ENCODE results near the gene MS4A6E. TPM values are rescaled to one million over a fixed set of nuclear protein-coding genes. Genes with fewer than 3 reads are reported as not detected.
"Not testable (repeated sequence)": the region's sequence is repeated elsewhere in the genome, so short reads cannot be mapped to it uniquely, and the experiment has no call there.

The MS4A6E gene
- not detected for polyA plus RNA-seq (2012; ENCODE audit: low read depth, missing spikeins)

- FAIRE-seq (no peak), DNase-seq (ENCODE audit: insufficient read length, low spot score) (no peak)
- TF ChIP-seq PAX5 (IDR thresholded peaks at IDR 0.05; ENCODE audit: insufficient read depth, low read length, severe bottlenecking): no peak
- TF ChIP-seq POU2F2 (IDR thresholded peaks at IDR 0.05; ENCODE audit: low read depth, low read length): no peak
- no peak for TF ChIP-seq TAF1 (IDR thresholded peaks at IDR 0.05; ENCODE audit: low read depth, low read length)
- no peak for TF ChIP-seq POLR2AphosphoS5 (IDR thresholded peaks at IDR 0.05; ENCODE audit: low read depth, low read length)
- no peak for TF ChIP-seq SPI1 (IDR thresholded peaks at IDR 0.05; ENCODE audit: low read depth, low read length)
- no peak for TF ChIP-seq POLR2A (IDR thresholded peaks at IDR 0.05; ENCODE audit: low read depth, low read length)
These were observed at the start of gene MS4A6E for GRCh38 chr11:60326955-60327354. Gene MS4A6E (plus strand): TSS chr11:60327255. CDS start chr11:60334896, 7,641 bp downstream.

- FAIRE-seq (peak; percentile 26), DNase-seq (ENCODE audit: insufficient read length, low spot score) (no peak)
These were observed 46.6 kb upstream of the MS4A6E start, which contains the start of gene MS4A4A for GRCh38 chr11:60280412-60280811. Gene MS4A4A (plus strand): TSS chr11:60280666. CDS start chr11:60280676, 10 bp downstream.

GRCh38 chr11:60281485-60281884 is 45.6 kb upstream of the MS4A6E start:
- DNase-seq (ENCODE audit: insufficient read length, low spot score) (no peak), FAIRE-seq (no peak)
- TF ChIP-seq PAX5 (IDR thresholded peaks at IDR 0.05; ENCODE audit: insufficient read depth, low read length, severe bottlenecking): no peak
- no peak for TF ChIP-seq POLR2A (IDR thresholded peaks at IDR 0.05; ENCODE audit: low read depth, low read length)
- no peak for TF ChIP-seq POU2F2 (IDR thresholded peaks at IDR 0.05; ENCODE audit: low read depth, low read length)

More at GRCh38 chr11:60280412-60280811, 46.6 kb upstream of the MS4A6E start, which contains the start of gene MS4A4A:
- TF ChIP-seq POLR2AphosphoS5 (IDR thresholded peaks at IDR 0.05; ENCODE audit: low read depth, low read length) (no peak), SPI1 (IDR thresholded peaks at IDR 0.05; ENCODE audit: low read depth, low read length) (peak; percentile 54)

- no peak for TF ChIP-seq TAF1 (IDR thresholded peaks at IDR 0.05; ENCODE audit: low read depth, low read length)
- no peak for TF ChIP-seq PAX5 (IDR thresholded peaks at IDR 0.05; ENCODE audit: insufficient read depth, low read length, severe bottlenecking)
- no peak for TF ChIP-seq POU2F2 (IDR thresholded peaks at IDR 0.05; ENCODE audit: low read depth, low read length)
- no peak for TF ChIP-seq POLR2A (IDR thresholded peaks at IDR 0.05; ENCODE audit: low read depth, low read length)
- TF ChIP-seq SPI1 (IDR thresholded peaks at IDR 0.05; ENCODE audit: low read depth, low read length): no peak
- no peak for TF ChIP-seq POLR2AphosphoS5 (IDR thresholded peaks at IDR 0.05; ENCODE audit: low read depth, low read length)
- DNase-seq (ENCODE audit: insufficient read length, low spot score) (no peak), FAIRE-seq (no peak)
These were observed 44.8 kb upstream of the MS4A6E start for GRCh38 chr11:60282286-60282685.

- DNase-seq (ENCODE audit: insufficient read length, low spot score); FAIRE-seq: not testable (repeated sequence)
These were observed 41.5 kb upstream of the MS4A6E start for GRCh38 chr11:60285411-60286126.

- FAIRE-seq: peak; percentile 31
- TF ChIP-seq POLR2AphosphoS5 (IDR thresholded peaks at IDR 0.05; ENCODE audit: low read depth, low read length) (no peak), SPI1 (IDR thresholded peaks at IDR 0.05; ENCODE audit: low read depth, low read length) (no peak), TAF1 (IDR thresholded peaks at IDR 0.05; ENCODE audit: low read depth, low read length) (no peak), POU2F2 (IDR thresholded peaks at IDR 0.05; ENCODE audit: low read depth, low read length) (no peak), PAX5 (IDR thresholded peaks at IDR 0.05; ENCODE audit: insufficient read depth, low read length, severe bottlenecking) (no peak), POLR2A (IDR thresholded peaks at IDR 0.05; ENCODE audit: low read depth, low read length) (no peak)
- no peak for DNase-seq (ENCODE audit: insufficient read length, low spot score)
These were observed 38.5 kb upstream of the MS4A6E start for GRCh38 chr11:60288531-60288930.

- TF ChIP-seq PAX5 (IDR thresholded peaks at IDR 0.05; ENCODE audit: insufficient read depth, low read length, severe bottlenecking) (no peak), TAF1 (IDR thresholded peaks at IDR 0.05; ENCODE audit: low read depth, low read length) (no peak), POLR2AphosphoS5 (IDR thresholded peaks at IDR 0.05; ENCODE audit: low read depth, low read length) (no peak), SPI1 (IDR thresholded peaks at IDR 0.05; ENCODE audit: low read depth, low read length) (no peak), POLR2A (IDR thresholded peaks at IDR 0.05; ENCODE audit: low read depth, low read length) (no peak), POU2F2 (IDR thresholded peaks at IDR 0.05; ENCODE audit: low read depth, low read length) (no peak)
- FAIRE-seq (no peak), DNase-seq (ENCODE audit: insufficient read length, low spot score) (no peak)
These were observed 34.9 kb upstream of the MS4A6E start for GRCh38 chr11:60292145-60292544.

GRCh38 chr11:60301178-60301577 is 25.9 kb upstream of the MS4A6E start:
- TF ChIP-seq POU2F2 (IDR thresholded peaks at IDR 0.05; ENCODE audit: low read depth, low read length): no peak
- TF ChIP-seq SPI1 (IDR thresholded peaks at IDR 0.05; ENCODE audit: low read depth, low read length): no peak
- no peak for TF ChIP-seq POLR2AphosphoS5 (IDR thresholded peaks at IDR 0.05; ENCODE audit: low read depth, low read length)
- no peak for TF ChIP-seq TAF1 (IDR thresholded peaks at IDR 0.05; ENCODE audit: low read depth, low read length)
- no peak for TF ChIP-seq PAX5 (IDR thresholded peaks at IDR 0.05; ENCODE audit: insufficient read depth, low read length, severe bottlenecking)
- no peak for TF ChIP-seq POLR2A (IDR thresholded peaks at IDR 0.05; ENCODE audit: low read depth, low read length)
- FAIRE-seq (no peak), DNase-seq (ENCODE audit: insufficient read length, low spot score) (no peak)

GRCh38 chr11:60301884-60302283 is 25.2 kb upstream of the MS4A6E start:
- not testable (repeated sequence) for FAIRE-seq; DNase-seq (ENCODE audit: insufficient read length, low spot score)

- DNase-seq (ENCODE audit: insufficient read length, low spot score): no peak
- FAIRE-seq: no peak
- TF ChIP-seq PAX5 (IDR thresholded peaks at IDR 0.05; ENCODE audit: insufficient read depth, low read length, severe bottlenecking): no peak
- TF ChIP-seq POLR2AphosphoS5 (IDR thresholded peaks at IDR 0.05; ENCODE audit: low read depth, low read length): no peak
- TF ChIP-seq SPI1 (IDR thresholded peaks at IDR 0.05; ENCODE audit: low read depth, low read length): no peak
- no peak for TF ChIP-seq POU2F2 (IDR thresholded peaks at IDR 0.05; ENCODE audit: low read depth, low read length)
These were observed 23.4 kb upstream of the MS4A6E start for GRCh38 chr11:60303661-60304060.
